ENCODE measurements around the gene ZNF618.

ZNF618 gene

GRCh38 chr9:113979343-113980127 is 103.4 kb downstream of the ZNF618 start:
- DNase-seq = no peak
- Histone ChIP-seq H3K27ac (no peak overlapping the region), H3K4me3 (ENCODE audit: low read depth, low read length) (no peak overlapping the region), H3K27me3 (replicated peaks) (no peaks in the 10 kb centered on the region), H3K36me3 (replicated peaks) (peaks cover 2% of the 10 kb centered on the region)
- TF ChIP-seq CTCF (IDR thresholded peaks at IDR 0.05; ENCODE audit: low read depth, low read length, missing control alignments) = no peak
- in situ Hi-C loops (cut with HindIII; ENCODE audit: low pct_ligation_motif_present, low sequenced_read_pairs) = no loop called here

- Histone ChIP-seq H3K27ac (no peak overlapping the region), H3K4me3 (ENCODE audit: low read depth, low read length) (no peak overlapping the region), H3K27me3 (replicated peaks) (no peaks in the 10 kb centered on the region), H3K36me3 (replicated peaks) (peaks cover 10% of the 10 kb centered on the region)
- TF ChIP-seq CTCF (IDR thresholded peaks at IDR 0.05; ENCODE audit: low read depth, low read length, missing control alignments) = no peak
- in situ Hi-C loops (cut with HindIII; ENCODE audit: low pct_ligation_motif_present, low sequenced_read_pairs) = no loop called here
- DNase-seq = no peak
Measured at GRCh38 chr9:113984639-113985380, 108.7 kb downstream of the ZNF618 start.

GRCh38 chr9:113985968-113986585 is 110.0 kb downstream of the ZNF618 start:
- H3K27ac ChIP-seq = no peak overlapping the region
- peaks cover 10% of the 10 kb centered on the region for H3K36me3 ChIP-seq (replicated peaks)
- DNase-seq = peak; percentile 34
- in situ Hi-C loops (cut with HindIII; ENCODE audit: low pct_ligation_motif_present, low sequenced_read_pairs) = no loop called here
- no peak overlapping the region for H3K4me3 ChIP-seq (ENCODE audit: low read depth, low read length)
- peak; percentile 10 for TF ChIP-seq CTCF (IDR thresholded peaks at IDR 0.05; ENCODE audit: low read depth, low read length, missing control alignments)
- H3K27me3 ChIP-seq (replicated peaks) = no peaks in the 10 kb centered on the region

GRCh38 chr9:113986931-113987330 is 110.8 kb downstream of the ZNF618 start:
- DNase-seq = no peak
- in situ Hi-C loops (cut with HindIII; ENCODE audit: low pct_ligation_motif_present, low sequenced_read_pairs) = no loop called here
- H3K36me3 ChIP-seq (replicated peaks) = peaks cover 10% of the 10 kb centered on the region

GRCh38 chr9:113987526-113987925 is 111.4 kb downstream of the ZNF618 start:
- DNase-seq = no peak
- no peak for TF ChIP-seq CTCF (IDR thresholded peaks at IDR 0.05; ENCODE audit: low read depth, low read length, missing control alignments)
- no peak overlapping the region for H3K27ac ChIP-seq
- in situ Hi-C loops (cut with HindIII; ENCODE audit: low pct_ligation_motif_present, low sequenced_read_pairs) = no loop called here
- no peaks in the 10 kb centered on the region for H3K27me3 ChIP-seq (replicated peaks)
- H3K36me3 ChIP-seq (replicated peaks) = peaks cover 10% of the 10 kb centered on the region
- H3K4me3 ChIP-seq (ENCODE audit: low read depth, low read length) = no peak overlapping the region

More at GRCh38 chr9:113986931-113987330, 110.8 kb downstream of the ZNF618 start:
- Histone ChIP-seq H3K4me3 (ENCODE audit: low read depth, low read length) (no peak overlapping the region), H3K27ac (no peak overlapping the region), H3K27me3 (replicated peaks) (no peaks in the 10 kb centered on the region)
- no peak for TF ChIP-seq CTCF (IDR thresholded peaks at IDR 0.05; ENCODE audit: low read depth, low read length, missing control alignments)
